ENCODE data around the gene AP2A1. TPM values are rescaled to one million over a fixed set of nuclear protein-coding genes. Genes with fewer than 3 reads are reported as not detected.

The AP2A1 gene
- total and polyA plus RNA-seq, 9 of the 15 experiments (the other 6 are each of a cell fraction or from before 2014, with no cell fraction given), result 0.55 to 150 (median 31.9) TPM

DNA sequence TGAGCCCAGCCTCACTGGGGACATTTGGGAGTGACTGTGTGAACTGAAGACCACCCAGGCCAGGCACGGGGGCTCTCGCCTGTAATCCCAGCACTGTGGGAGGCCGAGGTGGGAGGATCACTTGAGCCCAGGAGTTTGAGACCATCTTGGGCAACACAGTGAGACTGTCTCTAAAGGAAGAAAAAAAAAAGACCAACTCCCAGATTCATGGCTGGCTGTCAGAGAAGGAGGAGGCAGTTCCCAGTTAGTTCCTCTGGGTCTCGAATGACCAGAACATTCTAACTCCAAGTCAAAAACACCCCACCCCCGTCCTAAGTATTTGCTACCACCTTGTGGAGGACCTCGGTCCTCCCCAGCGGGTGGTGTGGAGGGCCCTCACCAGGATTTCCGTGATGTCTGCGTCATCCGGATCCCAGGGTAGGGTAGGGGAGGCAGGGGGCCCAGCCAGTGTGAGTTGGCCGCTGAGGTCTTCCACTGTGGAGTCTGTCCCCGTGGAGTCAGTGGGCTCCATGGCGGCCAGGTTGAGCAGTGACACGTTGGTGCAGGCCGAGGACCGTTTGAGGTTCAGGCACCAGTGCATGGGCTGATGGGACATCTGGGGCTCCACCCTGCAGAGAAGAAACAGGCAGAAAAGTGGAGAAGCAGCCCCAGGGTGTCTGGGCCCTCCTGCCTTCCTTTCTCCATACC lies 5.0 kb upstream of the AP2A1 start (continued):
- 0 out of 4 replicates have a peak, but pooled peaks of 1 of the 2 experiments have one; percentile 30 for TF ChIP-seq HDAC1 (IDR thresholded peaks at IDR 0.05)
- 0 out of 2 replicates have a peak, but pooled peaks have one; percentile 26 for TF ChIP-seq ZNF239 (CRISPR knock-in tag; IDR thresholded peaks at IDR 0.05)
- TF ChIP-seq LCOR (CRISPR knock-in tag; IDR thresholded peaks at IDR 0.05), result 0 out of 2 replicates have a peak, but pooled peaks have one; percentile 58
- TF ChIP-seq MTA1 (IDR thresholded peaks at IDR 0.05; ENCODE audit: borderline replicate concordance), result peak; percentile 43; the same call in 1 of the 2 replicates
- peak; percentile 77 for TF ChIP-seq SMARCA4 (IDR thresholded peaks at IDR 0.05)
- TF ChIP-seq FOXP1 (CRISPR knock-in tag; IDR thresholded peaks at IDR 0.05), result peak; percentile 62; the same call in 1 of the 2 replicates
- TF ChIP-seq SMAD3 (CRISPR knock-in tag; conservative IDR thresholded peaks at IDR 0.05), result peak; percentile 56; the same call in 1 of the 2 replicates
- 0 out of 2 replicates have a peak, but pooled peaks have one; percentile 55 for TF ChIP-seq SUPT5H (IDR thresholded peaks at IDR 0.05)
- TF ChIP-seq RAD21 (CRISPR knock-in tag; conservative IDR thresholded peaks at IDR 0.05 in 1 of 2, IDR thresholded peaks at IDR 0.05 in 1 of 2), result peak; percentile 68 to 84
- TF ChIP-seq, protein P1, sequence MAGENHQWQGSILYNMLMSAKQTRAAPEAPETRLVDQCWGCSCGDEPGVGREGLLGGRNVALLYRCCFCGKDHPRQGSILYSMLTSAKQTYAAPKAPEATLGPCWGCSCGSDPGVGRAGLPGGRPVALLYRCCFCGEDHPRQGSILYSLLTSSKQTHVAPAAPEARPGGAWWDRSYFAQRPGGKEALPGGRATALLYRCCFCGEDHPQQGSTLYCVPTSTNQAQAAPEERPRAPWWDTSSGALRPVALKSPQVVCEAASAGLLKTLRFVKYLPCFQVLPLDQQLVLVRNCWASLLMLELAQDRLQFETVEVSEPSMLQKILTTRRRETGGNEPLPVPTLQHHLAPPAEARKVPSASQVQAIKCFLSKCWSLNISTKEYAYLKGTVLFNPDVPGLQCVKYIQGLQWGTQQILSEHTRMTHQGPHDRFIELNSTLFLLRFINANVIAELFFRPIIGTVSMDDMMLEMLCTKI (IDR thresholded peaks at IDR 0.05; ENCODE audit: partially characterized antibody), result no peak
- no peak for TF ChIP-seq BHLHE40 (IDR thresholded peaks at IDR 0.05; ENCODE audit: low read length)
- TF ChIP-seq RBM34 (IDR thresholded peaks at IDR 0.05; ENCODE audit: borderline replicate concordance, insufficient read depth, low read length), result no peak
- TF ChIP-seq POLR2A (conservative IDR thresholded peaks at IDR 0.05), result peak; percentile 73
- peak; percentile 50; the same call in 1 of the 2 replicates for TF ChIP-seq ARID1B (IDR thresholded peaks at IDR 0.05)
- TF ChIP-seq POLR2H (tag; IDR thresholded peaks at IDR 0.05; ENCODE audit: low read depth), result no peak
- TF ChIP-seq KLF10 (CRISPR knock-in tag; IDR thresholded peaks at IDR 0.05), result no peak
- peak; percentile 67; the same call in 1 of the 2 replicates for TF ChIP-seq MTA3 (IDR thresholded peaks at IDR 0.05; ENCODE audit: borderline replicate concordance)
- TF ChIP-seq, protein P2, sequence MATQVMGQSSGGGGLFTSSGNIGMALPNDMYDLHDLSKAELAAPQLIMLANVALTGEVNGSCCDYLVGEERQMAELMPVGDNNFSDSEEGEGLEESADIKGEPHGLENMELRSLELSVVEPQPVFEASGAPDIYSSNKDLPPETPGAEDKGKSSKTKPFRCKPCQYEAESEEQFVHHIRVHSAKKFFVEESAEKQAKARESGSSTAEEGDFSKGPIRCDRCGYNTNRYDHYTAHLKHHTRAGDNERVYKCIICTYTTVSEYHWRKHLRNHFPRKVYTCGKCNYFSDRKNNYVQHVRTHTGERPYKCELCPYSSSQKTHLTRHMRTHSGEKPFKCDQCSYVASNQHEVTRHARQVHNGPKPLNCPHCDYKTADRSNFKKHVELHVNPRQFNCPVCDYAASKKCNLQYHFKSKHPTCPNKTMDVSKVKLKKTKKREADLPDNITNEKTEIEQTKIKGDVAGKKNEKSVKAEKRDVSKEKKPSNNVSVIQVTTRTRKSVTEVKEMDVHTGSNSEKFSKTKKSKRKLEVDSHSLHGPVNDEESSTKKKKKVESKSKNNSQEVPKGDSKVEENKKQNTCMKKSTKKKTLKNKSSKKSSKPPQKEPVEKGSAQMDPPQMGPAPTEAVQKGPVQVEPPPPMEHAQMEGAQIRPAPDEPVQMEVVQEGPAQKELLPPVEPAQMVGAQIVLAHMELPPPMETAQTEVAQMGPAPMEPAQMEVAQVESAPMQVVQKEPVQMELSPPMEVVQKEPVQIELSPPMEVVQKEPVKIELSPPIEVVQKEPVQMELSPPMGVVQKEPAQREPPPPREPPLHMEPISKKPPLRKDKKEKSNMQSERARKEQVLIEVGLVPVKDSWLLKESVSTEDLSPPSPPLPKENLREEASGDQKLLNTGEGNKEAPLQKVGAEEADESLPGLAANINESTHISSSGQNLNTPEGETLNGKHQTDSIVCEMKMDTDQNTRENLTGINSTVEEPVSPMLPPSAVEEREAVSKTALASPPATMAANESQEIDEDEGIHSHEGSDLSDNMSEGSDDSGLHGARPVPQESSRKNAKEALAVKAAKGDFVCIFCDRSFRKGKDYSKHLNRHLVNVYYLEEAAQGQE (IDR thresholded peaks at IDR 0.05; ENCODE audit: borderline replicate concordance), result peak; percentile 79
- TF ChIP-seq, protein P2 (CRISPR knock-in tag; IDR thresholded peaks at IDR 0.05; ENCODE audit: low read depth), result no peak
